Measurements from ENCODE around the gene EN2. TPM values are rescaled to one million over a fixed set of nuclear protein-coding genes. Genes with fewer than 3 reads are reported as not detected.

EN2 gene
- total and polyA plus RNA-seq, 2 experiments from 2014 or later, result 0.24 TPM; not detected in 1

GRCh38 chr7:155449869-155450557 is 7.9 kb upstream of the EN2 start:
- Histone ChIP-seq H3K27ac (no peak overlapping the region), H3K9me2 (replicated peaks; ENCODE audit: insufficient read depth) (no peaks in the 10 kb centered on the region), H3K27me3 (peaks cover 96% of the 10 kb centered on the region), H3K4me1 (ENCODE audit: insufficient read depth) (no peaks in the 10 kb centered on the region), H2AFZ (no peak overlapping the region), H3K4me3 (no peak overlapping the region), H3K36me3 (replicated peaks; ENCODE audit: insufficient read depth, low read depth) (no peaks in the 10 kb centered on the region), H3K9me3 (ENCODE audit: low read depth) (no peaks in the 10 kb centered on the region), H3K4me2 (peak overlapping the region; percentile 57), H4K20me1 (ENCODE audit: insufficient read depth, poor library complexity, severe bottlenecking) (no peaks in the 10 kb centered on the region), H3K79me2 (no peaks in the 10 kb centered on the region)
- under 1% methylated on average over 49 of the region's 52 CpGs for WGBS (ENCODE audit: low lambda C conversion rate, missing lambda C conversion rate)
- TF ChIP-seq CTCF (IDR thresholded peaks at IDR 0.05; ENCODE audit: poor library complexity), result no peak
- peak; percentile 40 for TF ChIP-seq EZH2 (IDR thresholded peaks at IDR 0.05; ENCODE audit: borderline replicate concordance)
- TF ChIP-seq EZH2phosphoT487 (IDR thresholded peaks at IDR 0.05; ENCODE audit: low read depth, severe bottlenecking, unreplicated experiment), result no peak
- DNase-seq (ENCODE audit: low spot score), result no peak

DNA sequence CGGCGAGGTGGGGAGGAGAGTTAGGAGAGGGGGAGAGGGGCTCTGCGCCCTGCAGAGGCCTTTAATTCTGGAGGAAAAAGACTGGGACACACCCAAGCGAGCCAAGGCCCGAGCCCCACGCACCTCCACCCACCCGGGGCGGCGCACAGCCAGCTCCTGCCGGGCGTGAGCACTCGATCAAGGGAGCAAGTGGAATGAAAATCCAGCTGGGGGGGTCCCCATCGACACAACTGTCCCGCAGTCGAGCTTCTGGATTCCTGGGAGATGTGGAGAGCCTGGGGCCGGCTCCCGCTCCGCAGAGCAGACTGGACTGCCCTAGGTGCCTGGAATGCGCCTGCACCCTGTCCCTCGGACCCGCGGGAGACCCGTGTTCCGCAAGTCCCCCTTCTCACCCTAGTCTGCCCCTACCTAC is 7.4 kb upstream of the EN2 start:
- H2AFZ ChIP-seq, result no peak overlapping the region
- no peaks in the 10 kb centered on the region for H4K20me1 ChIP-seq (ENCODE audit: insufficient read depth, poor library complexity, severe bottlenecking)
- TF ChIP-seq EZH2phosphoT487 (IDR thresholded peaks at IDR 0.05; ENCODE audit: low read depth, severe bottlenecking, unreplicated experiment) (no peak), CTCF (IDR thresholded peaks at IDR 0.05; ENCODE audit: poor library complexity) (no peak), EZH2 (IDR thresholded peaks at IDR 0.05; ENCODE audit: borderline replicate concordance) (no peak)
- H3K9me2 ChIP-seq (replicated peaks; ENCODE audit: insufficient read depth), result no peaks in the 10 kb centered on the region
- H3K36me3 ChIP-seq (replicated peaks; ENCODE audit: insufficient read depth, low read depth), result no peaks in the 10 kb centered on the region
- H3K27me3 ChIP-seq, result peaks cover 97% of the 10 kb centered on the region
- no peaks in the 10 kb centered on the region for H3K79me2 ChIP-seq
- DNase-seq (ENCODE audit: low spot score), result no peak
- H3K4me1 ChIP-seq (ENCODE audit: insufficient read depth), result no peaks in the 10 kb centered on the region
- no peaks in the 10 kb centered on the region for H3K9me3 ChIP-seq (ENCODE audit: low read depth)
- H3K4me3 ChIP-seq, result no peak overlapping the region
- no peak overlapping the region for H3K4me2 ChIP-seq
- H3K27ac ChIP-seq, result no peak overlapping the region
- 5% methylated on average over 12 of the region's 24 CpGs for WGBS (ENCODE audit: low lambda C conversion rate, missing lambda C conversion rate)

GRCh38 chr7:155450970-155451801 is 6.7 kb upstream of the EN2 start:
- Histone ChIP-seq H3K36me3 (replicated peaks; ENCODE audit: insufficient read depth, low read depth) (no peaks in the 10 kb centered on the region), H3K27me3 (peaks cover 98% of the 10 kb centered on the region), H3K4me1 (ENCODE audit: insufficient read depth) (no peaks in the 10 kb centered on the region), H3K79me2 (no peaks in the 10 kb centered on the region), H3K27ac (no peak overlapping the region), H2AFZ (no peak overlapping the region), H4K20me1 (ENCODE audit: insufficient read depth, poor library complexity, severe bottlenecking) (no peaks in the 10 kb centered on the region), H3K4me3 (no peak overlapping the region), H3K4me2 (no peak overlapping the region), H3K9me3 (ENCODE audit: low read depth) (no peaks in the 10 kb centered on the region), H3K9me2 (replicated peaks; ENCODE audit: insufficient read depth) (no peaks in the 10 kb centered on the region)
- TF ChIP-seq EZH2phosphoT487 (IDR thresholded peaks at IDR 0.05; ENCODE audit: low read depth, severe bottlenecking, unreplicated experiment), result peak; percentile 45
- peak; percentile 97 for TF ChIP-seq EZH2 (IDR thresholded peaks at IDR 0.05; ENCODE audit: borderline replicate concordance)
- no peak for TF ChIP-seq CTCF (IDR thresholded peaks at IDR 0.05; ENCODE audit: poor library complexity)
- no peak for DNase-seq (ENCODE audit: low spot score)
- whole genome bisulfite sequencing (ENCODE audit: low lambda C conversion rate, missing lambda C conversion rate), result 3% methylated on average over 46 of the region's 46 CpGs

Measured in hepatocyte (in vitro differentiated cells).